GM18508 (cell line): ENCODE data around the gene RASSF6.
A peak's percentile ranks its signal among the peaks of the same experiment; 100 is the strongest.
"Not testable (repeated sequence)": the region's sequence is repeated elsewhere in the genome, so short reads cannot be mapped to it uniquely, and the experiment has no call there.

ENCODE experiments used
- ATAC-seq: cut with Tn5 transposase; IDR thresholded peaks from one replicate; pipeline ENCODE4 v1.9.1; 2021; ENCODE audit warnings: moderate number of reproducible peaks; ENCODE audit not compliant: insufficient read depth, unreplicated experiment

The RASSF6 gene

GRCh38 chr4:73585345-73585744 is 34.9 kb downstream of the RASSF6 start:
- no peak for ATAC-seq

GRCh38 chr4:73583666-73584065 is 36.6 kb downstream of the RASSF6 start:
- ATAC-seq = no peak

GRCh38 chr4:73577371-73577770 is 42.9 kb downstream of the RASSF6 start:
- no peak for ATAC-seq

GRCh38 chr4:73576381-73576780 is 43.9 kb downstream of the RASSF6 start:
- no peak for ATAC-seq

GRCh38 chr4:73575660-73576059 is 44.6 kb downstream of the RASSF6 start:
- no peak for ATAC-seq

- peak; percentile 58 for ATAC-seq
Observed at GRCh38 chr4:73573794-73574528, 46.3 kb downstream of the RASSF6 start.

- not testable (repeated sequence) for ATAC-seq
Observed at GRCh38 chr4:73550865-73551264, 69.4 kb downstream of the RASSF6 start.

GRCh38 chr4:73544620-73545019 is 75.6 kb downstream of the RASSF6 start:
- ATAC-seq = no peak

GRCh38 chr4:73541251-73541650 is 79.0 kb downstream of the RASSF6 start:
- ATAC-seq = no peak

- ATAC-seq = no peak
Observed at GRCh38 chr4:73540826-73541225, 79.4 kb downstream of the RASSF6 start.

GRCh38 chr4:73539386-73539785 is 80.8 kb downstream of the RASSF6 start:
- ATAC-seq = no peak

- ATAC-seq = no peak
Observed at GRCh38 chr4:73538162-73538561, 82.1 kb downstream of the RASSF6 start.

GRCh38 chr4:73533515-73534422 is 86.5 kb downstream of the RASSF6 start:
- ATAC-seq = no peak

GRCh38 chr4:73528171-73528570 is 92.1 kb downstream of the RASSF6 start:
- ATAC-seq = no peak

GRCh38 chr4:73527196-73527595 is 93.0 kb downstream of the RASSF6 start:
- no peak for ATAC-seq

GRCh38 chr4:73525611-73526010 is 94.6 kb downstream of the RASSF6 start:
- no peak for ATAC-seq

GRCh38 chr4:73523126-73523525 is 97.1 kb downstream of the RASSF6 start:
- ATAC-seq = no peak
